ENCODE measurements around the gene SMCO3. TPM values are rescaled to one million over a fixed set of nuclear protein-coding genes. Genes with fewer than 3 reads are reported as not detected.

The SMCO3 gene
- total and polyA plus RNA-seq, 2 of the 13 experiments (the other 11 are each of a cell fraction or from before 2014, with no cell fraction given) = 0.29 to 0.42 TPM

GRCh38 chr12:14827043-14827442, 13.1 kb upstream of the SMCO3 start (continued):
- TF ChIP-seq THAP9 (CRISPR knock-in tag; IDR thresholded peaks at IDR 0.05; ENCODE audit: borderline replicate concordance) (no peak), HHEX (CRISPR knock-in tag; IDR thresholded peaks at IDR 0.05) (no peak), ZZZ3 (CRISPR knock-in tag; IDR thresholded peaks at IDR 0.05; ENCODE audit: borderline replicate concordance) (no peak), HNF1A (IDR thresholded peaks at IDR 0.05; ENCODE audit: low read depth) (no peak), HNF1A (CRISPR knock-in tag; IDR thresholded peaks at IDR 0.05; ENCODE audit: borderline replicate concordance) (no peak)
- TF ChIP-seq, protein P1, sequence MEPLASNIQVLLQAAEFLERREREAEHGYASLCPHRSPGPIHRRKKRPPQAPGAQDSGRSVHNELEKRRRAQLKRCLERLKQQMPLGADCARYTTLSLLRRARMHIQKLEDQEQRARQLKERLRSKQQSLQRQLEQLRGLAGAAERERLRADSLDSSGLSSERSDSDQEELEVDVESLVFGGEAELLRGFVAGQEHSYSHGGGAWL (CRISPR knock-in tag; IDR thresholded peaks at IDR 0.05) = no peak
